Colonic mucosa (tissue), 4 donors: ENCODE measurements around the gene PI4KA. TPM values are rescaled to one million over a fixed set of nuclear protein-coding genes. Genes with fewer than 3 reads are reported as not detected.

Source experiments
- DNase-seq: peaks from one replicate; pipeline ENCODE4 v3.0.0-alpha.2; 2020
- H3K27ac ChIP-seq: fragments of 200-600 bp; one replicate; pipeline ENCODE4 v1.8.0; 2021
- H3K27me3 ChIP-seq: fragments of 200-600 bp; one replicate; pipeline ENCODE4 v1.8.0; 2021
- H3K36me3 ChIP-seq: fragments of 200-600 bp; one replicate; pipeline ENCODE4 v1.8.0; 2021
- H3K4me1 ChIP-seq: fragments of 200-600 bp; one replicate; pipeline ENCODE4 v1.8.0; 2021; ENCODE audit warnings: mild to moderate bottlenecking
- H3K4me3 ChIP-seq: fragments of 200-600 bp; one replicate; pipeline ENCODE4 v1.8.0; 2021
- H3K9ac ChIP-seq, 2 donors: one replicate each; pipeline ENCODE4 v1.7.0; 2013; ENCODE audit warnings: control low read depth in 2 of 2, low read depth in 2 of 2, low read length in 2 of 2
- H3K9me3 ChIP-seq: fragments of 200-600 bp; one replicate; pipeline ENCODE4 v1.8.0; 2021
- CTCF ChIP-seq: fragments of 200-600 bp; IDR thresholded peaks from one replicate; pipeline ENCODE4 v1.8.0; 2022; ENCODE audit warnings: antibody characterized with exemption, mild to moderate bottlenecking
- intact Hi-C: fragments of 100-400 bp; cut with DNase I; formaldehyde crosslinking; loops from one replicate; pipeline ENCODE4 v1.14.1; 2022
- total RNA-seq, 2 donors: library from RNA; stranded (reverse); fragmentation: NEBNext Ultra II Directional in 1 of 2; extraction: Animal tissue kit (Norgen Biotek cat#: 25700) in 1 of 2; gene quantifications; one replicate each; pipeline ENCODE4 v1.2.1, GENCODE V29; 2021
- donor health status: healthy.
- donor health status: DM: no; HTN: no; CAD: no.
- donor health status: DM: no; HTN: no; CAD: no.

Gene PI4KA
- total RNA-seq, 2 donors from 2014 or later, result 69.4 to 86.8 TPM

- no peaks in the 10 kb centered on the region for H3K9me3 ChIP-seq
- no peak overlapping the region for H3K27ac ChIP-seq
- DNase-seq, result no peak
- no peak overlapping the region for H3K9ac ChIP-seq
- peaks cover 26% of the 10 kb centered on the region for H3K36me3 ChIP-seq
- no peak overlapping the region for H3K4me3 ChIP-seq
- TF ChIP-seq CTCF, result no peak
- intact Hi-C loops, result no loop called here
- H3K27me3 ChIP-seq, result no peaks in the 10 kb centered on the region
- no peaks in the 10 kb centered on the region for H3K4me1 ChIP-seq
These were observed 54.0 kb downstream of the PI4KA start for GRCh38 chr22:20804650-20805049.

- Histone ChIP-seq H3K4me3 (no peak overlapping the region), H3K9me3 (no peaks in the 10 kb centered on the region), H3K9ac (no peak overlapping the region), H3K27me3 (no peaks in the 10 kb centered on the region), H3K27ac (no peak overlapping the region), H3K36me3 (peaks cover 26% of the 10 kb centered on the region), H3K4me1 (no peaks in the 10 kb centered on the region)
- peak; percentile 36 for DNase-seq
- peak; percentile 29 for TF ChIP-seq CTCF
- intact Hi-C loops, result no loop called here
These were observed 54.8 kb downstream of the PI4KA start for GRCh38 chr22:20803696-20804324.

- no peak overlapping the region for H3K4me3 ChIP-seq
- no peak overlapping the region for H3K9ac ChIP-seq
- no peaks in the 10 kb centered on the region for H3K9me3 ChIP-seq
- DNase-seq, result no peak
- H3K27me3 ChIP-seq, result no peaks in the 10 kb centered on the region
- H3K27ac ChIP-seq, result no peak overlapping the region
- intact Hi-C loops, result no loop called here
- H3K4me1 ChIP-seq, result no peaks in the 10 kb centered on the region
- TF ChIP-seq CTCF, result no peak
- peaks cover 26% of the 10 kb centered on the region for H3K36me3 ChIP-seq
These were observed 55.6 kb downstream of the PI4KA start for GRCh38 chr22:20802922-20803553.

GRCh38 chr22:20802452-20802851, 56.2 kb downstream of the PI4KA start:
- no peak for DNase-seq
- intact Hi-C loops, result no loop called here
- Histone ChIP-seq H3K27ac (no peak overlapping the region), H3K27me3 (no peaks in the 10 kb centered on the region), H3K36me3 (peaks cover 26% of the 10 kb centered on the region), H3K9me3 (no peaks in the 10 kb centered on the region), H3K9ac (no peak overlapping the region), H3K4me3 (no peak overlapping the region), H3K4me1 (no peaks in the 10 kb centered on the region)
- no peak for TF ChIP-seq CTCF

GRCh38 chr22:20799449-20799848, 59.2 kb downstream of the PI4KA start:
- H3K27me3 ChIP-seq, result no peaks in the 10 kb centered on the region
- TF ChIP-seq CTCF, result no peak
- H3K4me1 ChIP-seq, result no peaks in the 10 kb centered on the region
- peaks cover 24% of the 10 kb centered on the region for H3K36me3 ChIP-seq
- DNase-seq, result no peak
- H3K9me3 ChIP-seq, result no peaks in the 10 kb centered on the region
- H3K27ac ChIP-seq, result no peak overlapping the region
- H3K4me3 ChIP-seq, result no peak overlapping the region
- H3K9ac ChIP-seq, result no peak overlapping the region
- intact Hi-C loops, result loop anchor here (5.0 kb wide), 1 partner anchor 42 kb away; no protein-coding TSS in a partner anchor
